PC-3 (cell line): ENCODE measurements around the gene DQX1. TPM values are rescaled to one million over a fixed set of nuclear protein-coding genes. Genes with fewer than 3 reads are reported as not detected.

Experiments
- ATAC-seq: fragments of 200-7000 bp; cut with Tn5 transposase; 2 replicates; pipeline ENCODE4 v1.9.1; 2020; ENCODE audit warnings: mild to moderate bottlenecking, moderate library complexity
- BruUV-seq: library from RNA; stranded (reverse); fragments of 400-500 nt; replicated peaks from 2 replicates; lab custom pipeline; 2021; lab: Mats Ljungman, UMichigan
- CTCF ChIA-PET: fragments of 300-600 bp; sonication (Branson Sonifier 250); formaldehyde crosslinking; loops from one replicate; lab custom pipeline; 2022; ENCODE audit warnings: antibody characterized with exemption; lab: Charles Lee
- POLR2A ChIA-PET: fragments of 300-600 bp; sonication (Branson Sonifier 250); formaldehyde crosslinking; loops from one replicate; lab custom pipeline; 2022; ENCODE audit warnings: antibody characterized with exemption; ENCODE audit not compliant: unreplicated experiment; lab: Charles Lee
- DNase-seq: peaks from one replicate; pipeline ENCODE4 v3.0.0-alpha.2; 2015
- H2AFZ ChIP-seq: fragments of 300-600 bp; sonication (generic); 2 replicates; pipeline ENCODE4 v1.6.0; 2016; ENCODE audit warnings: antibody characterized with exemption, low read length
- H3F3A ChIP-seq: fragments of 300-600 bp; sonication (generic); one replicate; pipeline ENCODE4 v1.6.0; 2017; ENCODE audit warnings: antibody characterized with exemption, low read length, control low read depth, mild to moderate bottlenecking; ENCODE audit not compliant: unreplicated experiment
- H3K27ac ChIP-seq: fragments of 300-600 bp; sonication (generic); 2 replicates; pipeline ENCODE4 v1.5.1; 2016; ENCODE audit warnings: mild to moderate bottlenecking, low read length
- H3K27me3 ChIP-seq: fragments of 300-600 bp; sonication (generic); 2 replicates; pipeline ENCODE4 v1.6.1; 2016; ENCODE audit warnings: low read length, mixed read lengths
- H3K36me3 ChIP-seq: fragments of 300-600 bp; sonication (generic); 2 replicates; pipeline ENCODE4 v1.6.1; 2016; ENCODE audit warnings: low read depth, mixed run types, low read length, mixed read lengths
- H3K4me1 ChIP-seq: fragments of 300-600 bp; sonication (generic); 2 replicates; pipeline ENCODE4 v1.5.1; 2016; ENCODE audit warnings: low read length; ENCODE audit not compliant: insufficient read depth
- H3K4me2 ChIP-seq: fragments of 300-600 bp; sonication (generic); 2 replicates; pipeline ENCODE4 v1.6.0; 2016; ENCODE audit warnings: low read length
- H3K4me3 ChIP-seq: fragments of 300-600 bp; sonication (generic); 2 replicates; pipeline ENCODE4 v1.5.1; 2016; ENCODE audit warnings: mild to moderate bottlenecking, low read length, mixed read lengths
- H3K79me2 ChIP-seq: fragments of 300-600 bp; sonication (generic); 2 replicates; pipeline ENCODE4 v1.6.1; 2017; ENCODE audit warnings: low read length, mixed read lengths
- H3K9ac ChIP-seq: fragments of 300-600 bp; sonication (generic); 2 replicates; pipeline ENCODE4 v1.6.0; 2016; ENCODE audit warnings: mild to moderate bottlenecking, low read length
- H3K9me2 ChIP-seq: fragments of 300-600 bp; sonication (generic); replicated peaks from 2 replicates; pipeline ENCODE4 v1.6.1; 2016; ENCODE audit warnings: mixed run types, low read length, mixed read lengths
- H3K9me3 ChIP-seq: fragments of 300-600 bp; sonication (generic); 2 replicates; pipeline ENCODE4 v1.6.1; 2016; ENCODE audit warnings: low read length, mixed read lengths
- H4K20me1 ChIP-seq: fragments of 300-600 bp; sonication (generic); 2 replicates; pipeline ENCODE4 v1.6.1; 2016; ENCODE audit warnings: low read length, mixed read lengths
- CTCF ChIP-seq: fragments of 300-600 bp; sonication (generic); conservative IDR thresholded peaks from 2 replicates; pipeline ENCODE4 v1.5.1; 2017; ENCODE audit warnings: antibody characterized with exemption, low read depth, mild to moderate bottlenecking, low read length
- EZH2 ChIP-seq: fragments of 300-600 bp; sonication (generic); IDR thresholded peaks from one replicate; pipeline ENCODE4 v1.6.1; 2017; ENCODE audit warnings: antibody characterized with exemption, mild to moderate bottlenecking, low read length; ENCODE audit not compliant: unreplicated experiment
- EZH2phosphoT487 ChIP-seq: fragments of 300-600 bp; sonication (generic); IDR thresholded peaks from 2 replicates; pipeline ENCODE4 v1.6.1; 2018; ENCODE audit warnings: mild to moderate bottlenecking, antibody characterized with exemption, low read length, borderline replicate concordance
- intact Hi-C: fragments of 100-400 bp; cut with micrococcal nuclease; formaldehyde crosslinking; loops from 2 replicates; pipeline ENCODE4 v1.9.0; 2023
- total RNA-seq: library from RNA; depleted of rRNA; stranded (reverse); fragments of >200 nt; gene quantifications from 2 replicates; pipeline ENCODE4 v1.2.3, GENCODE V29; 2014

Gene DQX1
- total RNA-seq, 1 experiment from 2014 or later: 0.07 TPM

- Histone ChIP-seq H3K4me2 (no peak overlapping the region), H4K20me1 (no peaks in the 10 kb centered on the region), H3K9me3 (no peaks in the 10 kb centered on the region), H3K27me3 (no peaks in the 10 kb centered on the region), H3K27ac (no peak overlapping the region), H3K79me2 (no peaks in the 10 kb centered on the region), H3F3A (no peaks in the 10 kb centered on the region), H3K4me1 (peaks cover 9% of the 10 kb centered on the region), H3K4me3 (no peak overlapping the region), H3K9me2 (no peaks in the 10 kb centered on the region), H3K36me3 (no peaks in the 10 kb centered on the region), H2AFZ (no peak overlapping the region), H3K9ac (no peak overlapping the region)
- intact Hi-C loops: no loop called here
- DNase-seq (no peak), ATAC-seq (no peak)
- TF ChIP-seq EZH2 (no peak), EZH2phosphoT487 (no peak), CTCF (no peak)
- CTCF ChIA-PET: no interaction called here
- BruUV-seq: no TSS peak
- POLR2A ChIA-PET: no interaction called here
Measured at GRCh38 chr2:74556831-74557370, 30.9 kb upstream of the DQX1 start.

- Histone ChIP-seq H3F3A (no peaks in the 10 kb centered on the region), H3K9me2 (no peaks in the 10 kb centered on the region), H3K9ac (no peak overlapping the region), H3K79me2 (no peaks in the 10 kb centered on the region), H4K20me1 (no peaks in the 10 kb centered on the region), H3K4me2 (no peak overlapping the region), H3K27ac (no peak overlapping the region), H3K4me3 (no peak overlapping the region), H3K4me1 (peaks cover 9% of the 10 kb centered on the region), H3K9me3 (no peaks in the 10 kb centered on the region), H3K36me3 (no peaks in the 10 kb centered on the region), H2AFZ (no peak overlapping the region), H3K27me3 (no peaks in the 10 kb centered on the region)
- no peak for DNase-seq
- no peak for TF ChIP-seq CTCF
- no peak for TF ChIP-seq EZH2
- TF ChIP-seq EZH2phosphoT487: no peak
- ChIA-PET CTCF (no interaction called here), POLR2A (no interaction called here)
- BruUV-seq: no TSS peak
- no peak for ATAC-seq
- intact Hi-C loops: no loop called here
Measured at GRCh38 chr2:74556159-74556558, 30.1 kb upstream of the DQX1 start.

GRCh38 chr2:74555610-74556103, 29.6 kb upstream of the DQX1 start:
- Histone ChIP-seq H3K4me1 (peaks cover 7% of the 10 kb centered on the region), H3K79me2 (0 out of 2 replicates have a peak, but pooled peaks cover under 1% of the 10 kb centered on the region), H3K27me3 (no peaks in the 10 kb centered on the region), H4K20me1 (no peaks in the 10 kb centered on the region), H3K9me2 (no peaks in the 10 kb centered on the region), H3K9me3 (no peaks in the 10 kb centered on the region), H3K27ac (no peak overlapping the region), H3K9ac (no peak overlapping the region), H2AFZ (no peak overlapping the region), H3F3A (no peaks in the 10 kb centered on the region), H3K4me2 (no peak overlapping the region), H3K4me3 (no peak overlapping the region), H3K36me3 (no peaks in the 10 kb centered on the region)
- POLR2A ChIA-PET: no interaction called here
- DNase-seq: no peak
- ATAC-seq: no peak
- CTCF ChIA-PET: no interaction called here
- intact Hi-C loops: no loop called here
- TF ChIP-seq EZH2 (no peak), EZH2phosphoT487 (no peak)
- BruUV-seq: no TSS peak
